Naive thymus-derived CD4-positive, alpha-beta T cell (primary cell): Measurements from ENCODE around the gene LIPT2. TPM values are rescaled to one million over a fixed set of nuclear protein-coding genes. Genes with fewer than 3 reads are reported as not detected.

ENCODE experiments used
- ATAC-seq: fragments of 150-1000 bp; cut with Tn5 transposase; 2 replicates; pipeline ENCODE4 v1.10.0; 2021; ENCODE audit warnings: mild to moderate bottlenecking, moderate library complexity
- CTCF ChIA-PET: fragments of 350-600 bp; sonication (Branson Sonifier 250); formaldehyde crosslinking; loops from one replicate; lab custom pipeline; 2021; ENCODE audit warnings: antibody characterized with exemption; lab: Charles Lee
- POLR2A ChIA-PET: fragments of 350-600 bp; sonication (Branson Sonifier 250); formaldehyde crosslinking; loops from one replicate; lab custom pipeline; 2021; ENCODE audit warnings: antibody characterized with exemption, inconsistent platforms; lab: Charles Lee
- DNase-seq, 9 donors: peaks; one replicate each; pipeline versions ENCODE4 v3.0.0 to v3.0.0-alpha.2; 2020 to 2022; ENCODE audit warnings: mixed read lengths in 1 of 9
- H3K27ac ChIP-seq: one replicate; pipeline ENCODE4 v1.7.0; 2013; ENCODE audit warnings: mild to moderate bottlenecking, low read depth, low read length, moderate library complexity
- H3K27me3 ChIP-seq, 2 donors: one replicate each; pipeline ENCODE4 v1.7.0; 2013; ENCODE audit warnings: low read length in 2 of 2, mild to moderate bottlenecking in 2 of 2, moderate library complexity in 2 of 2; ENCODE audit not compliant: control insufficient read depth in 2 of 2, insufficient read depth in 2 of 2
- H3K36me3 ChIP-seq, 3 experiments: 1 replicate in 2 of 3; 2 replicates in 1 of 3; pipeline ENCODE4 v1.7.0; 2013; ENCODE audit warnings: low read length in 3 of 3, mild to moderate bottlenecking in 3 of 3, moderate library complexity in 1 of 3; ENCODE audit not compliant: insufficient read depth in 3 of 3, control insufficient read depth in 2 of 3
- H3K4me1 ChIP-seq, 2 donors: one replicate each; pipeline ENCODE4 v1.7.0; 2013; ENCODE audit warnings: low read length in 2 of 2, mild to moderate bottlenecking in 2 of 2, moderate library complexity in 1 of 2; ENCODE audit not compliant: control insufficient read depth in 2 of 2, insufficient read depth in 2 of 2
- H3K4me3 ChIP-seq: 2 replicates; pipeline ENCODE4 v1.7.0; 2013; ENCODE audit warnings: mild to moderate bottlenecking, low read length
- H3K9me3 ChIP-seq, 3 experiments: 1 replicate in 2 of 3; 2 replicates in 1 of 3; pipeline ENCODE4 v1.7.0; 2013; ENCODE audit warnings: low read length in 3 of 3; ENCODE audit not compliant: control insufficient read depth in 2 of 3
- H3K27ac Mint-ChIP-seq, 9 donors: one replicate each; pipeline ENCODE4 v1.8.0; 2020 to 2022; ENCODE audit warnings: mixed read lengths in 9 of 9, mild to moderate bottlenecking in 8 of 9, moderate library complexity in 5 of 9, inconsistent platforms in 2 of 9
- H3K27me3 Mint-ChIP-seq, 5 donors: one replicate each; pipeline ENCODE4 v1.8.0; 2021 to 2022; ENCODE audit warnings: mixed read lengths in 5 of 5, mild to moderate bottlenecking in 1 of 5
- H3K36me3 Mint-ChIP-seq, 5 donors: one replicate each; pipeline ENCODE4 v1.8.0; 2020 to 2022; ENCODE audit warnings: mixed read lengths in 5 of 5, mild to moderate bottlenecking in 3 of 5, inconsistent platforms in 1 of 5
- H3K4me1 Mint-ChIP-seq, 7 donors: one replicate each; pipeline ENCODE4 v1.8.0; 2020 to 2022; ENCODE audit warnings: mixed read lengths in 7 of 7, mild to moderate bottlenecking in 3 of 7, inconsistent platforms in 1 of 7
- H3K4me3 Mint-ChIP-seq, 10 donors: one replicate each; pipeline ENCODE4 v1.8.0; 2020 to 2022; ENCODE audit warnings: mild to moderate bottlenecking in 10 of 10, mixed read lengths in 10 of 10, moderate library complexity in 6 of 10, inconsistent platforms in 2 of 10
- H3K9me3 Mint-ChIP-seq, 11 donors: one replicate each; pipeline ENCODE4 v1.8.0; 2020 to 2022; ENCODE audit warnings: mixed read lengths in 11 of 11, mild to moderate bottlenecking in 4 of 11, inconsistent platforms in 1 of 11, moderate library complexity in 1 of 11
- intact Hi-C, 2 donors: fragments of 100-400 bp; cut with micrococcal nuclease; formaldehyde crosslinking; loops; one replicate each; pipeline ENCODE4 v1.15.1; 2023
- polyA plus RNA-seq, 2 donors: library from polyadenylated mRNA; unstranded; fragments of 300-500 nt; fragmentation: Illumina TruSeq; gene quantifications; one replicate each; pipeline ENCODE4 v1.2.3, GENCODE V29; 2021
- total RNA-seq, 6 experiments: library from RNA in 5 of 6; stranded (reverse) in 5 of 6; gene quantifications; 1 replicate in 5 of 6; 2 replicates in 1 of 6; pipeline ENCODE4 v1.2.3 and lab custom pipeline; 2021 to 2026

Gene LIPT2
- total and polyA plus RNA-seq, 7 experiments from 2014 or later: 1.9 to 23.3 (median 16.9) TPM

DNA sequence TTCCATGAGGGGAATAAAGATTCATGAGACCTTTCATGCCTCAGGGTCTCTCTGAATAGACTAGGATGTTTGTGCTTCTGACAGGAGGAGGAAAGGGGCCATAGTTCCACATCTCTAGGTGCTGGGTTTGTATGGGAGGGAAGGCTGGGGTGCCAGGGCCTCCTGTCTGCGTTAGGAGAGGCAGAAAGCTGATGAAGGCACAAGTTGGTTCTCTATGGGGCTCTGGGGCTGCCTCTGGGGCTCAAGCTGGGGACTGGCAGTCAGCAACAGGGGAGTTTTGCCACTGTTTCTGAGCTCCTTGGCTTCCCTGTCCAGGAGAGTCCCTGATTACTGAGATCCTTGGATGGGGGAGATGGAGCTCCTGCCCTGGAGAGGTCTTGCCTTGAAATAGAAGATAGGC, 30.3 kb downstream of the LIPT2 start:
- intact Hi-C loops: no loop called here
- Histone ChIP-seq H3K36me3 (no peaks in the 10 kb centered on the region), H3K4me1 (no peaks in the 10 kb centered on the region), H3K4me3 (no peak overlapping the region), H3K9me3 (no peaks in the 10 kb centered on the region), H3K27ac (no peak overlapping the region), H3K27me3 (peaks cover 0 to 6% of the 10 kb centered on the region in 2 donors)
- ChIA-PET CTCF (interaction anchor here (3.3 kb wide), 1 partner anchor 9 kb away, joined by 15 read pairs; no protein-coding TSS in a partner anchor), POLR2A (no interaction called here)
- H3K27me3 Mint-ChIP-seq: peaks cover 33 to 37% (median 35%) of the 10 kb centered on the region in 5 donors
- ATAC-seq (no peak), DNase-seq (no peak)
- H3K27ac Mint-ChIP-seq: no peak overlapping the region
- peaks cover 0 to 17% (median 7%) of the 10 kb centered on the region in 7 donors for H3K4me1 Mint-ChIP-seq
- H3K9me3 Mint-ChIP-seq: peaks cover 0 to 2% (median 0%) of the 10 kb centered on the region in 11 donors
- H3K4me3 Mint-ChIP-seq: no peak overlapping the region
- H3K36me3 Mint-ChIP-seq: no peaks in the 10 kb centered on the region

DNA sequence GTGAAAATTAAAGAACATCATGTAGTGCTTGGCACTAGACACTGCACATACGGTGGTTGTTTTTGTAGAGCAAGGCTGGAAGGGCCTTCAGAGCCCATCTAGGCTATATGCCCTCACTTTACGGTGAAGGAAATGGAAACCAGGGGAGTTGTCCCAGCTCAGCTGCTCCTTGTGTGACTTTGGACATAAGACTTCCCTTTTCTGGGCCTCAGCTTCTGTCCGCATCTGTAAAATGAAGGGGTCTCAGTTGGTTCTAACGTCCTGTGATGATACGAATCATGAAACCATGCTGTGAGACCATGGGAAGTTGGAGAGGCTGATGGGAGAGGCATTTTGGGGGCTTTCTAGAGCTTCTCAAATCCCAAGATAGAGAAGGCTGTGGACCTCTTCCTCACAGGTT, 30.9 kb downstream of the LIPT2 start:
- no peaks in the 10 kb centered on the region for H3K36me3 ChIP-seq
- no peak overlapping the region for H3K4me3 ChIP-seq
- Mint-ChIP-seq H3K27ac (no peak overlapping the region), H3K36me3 (no peaks in the 10 kb centered on the region), H3K4me1 (peaks cover 0 to 11% (median 7%) of the 10 kb centered on the region in 7 donors), H3K27me3 (peaks cover 27 to 31% (median 29%) of the 10 kb centered on the region in 5 donors), H3K4me3 (no peak overlapping the region), H3K9me3 (peaks cover 0 to 2% (median 0%) of the 10 kb centered on the region in 11 donors)
- no peak for ATAC-seq
- ChIA-PET POLR2A (no interaction called here), CTCF (interaction anchor here (0.7 to 3.3 kb wide), 2 partner anchors 9 to 10 kb away, joined by 3 to 15 read pairs; no protein-coding TSS in a partner anchor)
- H3K4me1 ChIP-seq: no peaks in the 10 kb centered on the region
- no peak for DNase-seq
- intact Hi-C loops: no loop called here
- H3K9me3 ChIP-seq: no peaks in the 10 kb centered on the region
- peaks cover 0 to 6% of the 10 kb centered on the region in 2 donors for H3K27me3 ChIP-seq
- H3K27ac ChIP-seq: no peak overlapping the region

DNA sequence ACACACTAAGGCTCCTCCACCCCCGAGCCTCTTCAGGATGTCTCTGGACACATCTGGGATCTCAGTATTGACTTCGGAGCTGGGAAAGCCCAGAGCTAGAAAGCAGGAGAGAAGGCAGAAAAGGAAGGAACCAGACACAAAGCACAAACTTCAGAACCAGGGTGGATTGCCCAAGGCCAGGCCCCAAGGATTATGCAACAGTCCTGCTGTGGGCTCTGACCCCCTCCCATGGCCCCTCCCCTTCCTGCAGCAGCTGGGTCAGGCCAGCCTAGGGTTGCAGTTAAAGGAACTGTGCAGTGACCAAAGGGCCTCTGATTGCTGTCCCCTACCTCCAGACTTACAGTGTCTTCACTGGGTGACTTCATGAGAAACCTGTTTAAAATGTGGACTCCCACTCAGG, 31.5 kb downstream of the LIPT2 start:
- Histone ChIP-seq H3K9me3 (no peaks in the 10 kb centered on the region), H3K27ac (no peak overlapping the region), H3K4me3 (no peak overlapping the region), H3K4me1 (no peaks in the 10 kb centered on the region), H3K36me3 (no peaks in the 10 kb centered on the region), H3K27me3 (peaks cover 0 to 6% of the 10 kb centered on the region in 2 donors)
- H3K4me1 Mint-ChIP-seq: peaks cover 0 to 10% (median 7%) of the 10 kb centered on the region in 7 donors
- intact Hi-C loops: no loop called here
- peaks cover 0 to 2% (median 0%) of the 10 kb centered on the region in 11 donors for H3K9me3 Mint-ChIP-seq
- no peaks in the 10 kb centered on the region for H3K36me3 Mint-ChIP-seq
- H3K4me3 Mint-ChIP-seq: no peak overlapping the region
- H3K27me3 Mint-ChIP-seq: peaks cover 25 to 30% (median 28%) of the 10 kb centered on the region in 5 donors
- H3K27ac Mint-ChIP-seq: no peak overlapping the region
- ChIA-PET POLR2A (no interaction called here), CTCF (interaction anchor here (3.3 kb wide), 1 partner anchor 8 kb away, joined by 15 read pairs; no protein-coding TSS in a partner anchor)
- DNase-seq: no peak
- peak; percentile 81 for ATAC-seq

DNA sequence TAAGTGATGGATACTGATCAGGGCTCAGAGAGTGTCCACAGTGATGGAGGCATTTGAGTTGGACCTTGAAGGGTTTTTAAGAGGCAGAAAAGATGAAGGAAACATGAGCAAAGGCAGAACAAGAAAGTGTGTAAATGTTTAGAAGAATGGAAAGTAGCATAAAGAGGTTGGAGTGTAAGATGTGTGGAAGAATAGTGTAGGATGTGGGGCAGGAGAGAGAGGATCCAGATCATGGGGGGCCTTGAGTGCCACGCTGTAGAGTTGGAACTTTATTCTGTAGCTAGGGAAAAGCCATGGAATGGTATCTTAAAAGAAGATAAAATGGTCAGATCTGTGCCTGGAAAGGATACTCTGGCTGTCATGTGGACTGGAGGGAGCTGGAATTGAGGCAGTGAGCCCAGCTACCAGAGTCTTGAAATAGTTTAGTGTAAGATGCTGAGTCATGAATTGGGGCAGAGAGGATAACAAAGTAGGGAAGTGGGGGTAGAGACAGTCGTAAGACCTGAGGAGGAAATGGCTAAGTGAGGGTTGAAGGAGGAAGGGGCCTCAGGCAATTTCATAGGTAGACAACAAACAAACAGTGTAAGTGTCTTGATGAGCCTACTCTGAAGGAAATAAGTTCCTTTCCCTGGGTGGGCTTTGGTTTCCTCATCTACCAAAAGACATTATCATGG, 32.9 kb downstream of the LIPT2 start:
- ATAC-seq: peak; percentile 63
- Mint-ChIP-seq H3K4me3 (no peak overlapping the region), H3K9me3 (no peaks in the 10 kb centered on the region), H3K27ac (no peak overlapping the region), H3K36me3 (no peaks in the 10 kb centered on the region), H3K27me3 (peaks cover 12 to 17% (median 14%) of the 10 kb centered on the region in 5 donors), H3K4me1 (no peaks in the 10 kb centered on the region)
- ChIA-PET CTCF (interaction anchor here (0.6 to 0.9 kb wide), 2 partner anchors 11 to 70 kb away, joined by 4 read pairs; no protein-coding TSS in a partner anchor), POLR2A (no interaction called here)
- intact Hi-C loops: no loop called here
- no peaks in the 10 kb centered on the region for H3K36me3 ChIP-seq
- H3K27me3 ChIP-seq: no peaks in the 10 kb centered on the region
- H3K27ac ChIP-seq: no peak overlapping the region
- no peak overlapping the region for H3K4me3 ChIP-seq
- no peaks in the 10 kb centered on the region for H3K9me3 ChIP-seq
- H3K4me1 ChIP-seq: no peaks in the 10 kb centered on the region
- no peak for DNase-seq

DNA sequence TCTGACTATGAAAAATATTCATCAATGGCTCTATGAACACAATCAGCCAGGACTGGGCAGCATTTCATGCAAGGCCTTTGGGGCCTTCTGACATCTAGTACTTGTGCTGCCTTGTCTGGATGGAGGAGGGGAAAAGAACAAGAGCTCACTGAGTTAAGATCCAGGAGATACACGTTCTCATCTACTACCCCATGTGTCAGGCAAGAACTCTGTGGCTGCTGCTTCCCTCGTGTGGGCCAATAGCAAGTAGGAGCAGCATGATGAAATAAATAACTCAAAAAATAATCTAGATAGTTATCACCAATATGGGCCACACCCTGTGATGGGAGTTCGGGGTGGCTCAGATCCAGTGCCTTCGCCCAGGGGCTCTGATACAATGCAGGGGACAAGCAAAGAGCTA, 33.5 kb downstream of the LIPT2 start:
- Mint-ChIP-seq H3K4me1 (no peaks in the 10 kb centered on the region), H3K27me3 (peaks cover 8 to 12% (median 11%) of the 10 kb centered on the region in 5 donors), H3K27ac (no peak overlapping the region), H3K9me3 (no peaks in the 10 kb centered on the region), H3K4me3 (no peak overlapping the region), H3K36me3 (no peaks in the 10 kb centered on the region)
- H3K27ac ChIP-seq: no peak overlapping the region
- no peaks in the 10 kb centered on the region for H3K36me3 ChIP-seq
- H3K4me1 ChIP-seq: no peaks in the 10 kb centered on the region
- H3K4me3 ChIP-seq: no peak overlapping the region
- no peaks in the 10 kb centered on the region for H3K27me3 ChIP-seq
- POLR2A ChIA-PET: no interaction called here
- no peaks in the 10 kb centered on the region for H3K9me3 ChIP-seq
- intact Hi-C loops: no loop called here
- peak; percentile 42 for ATAC-seq
- DNase-seq: no peak
- CTCF ChIA-PET: interaction anchor here (0.6 to 0.9 kb wide), 2 partner anchors 10 to 70 kb away, joined by 4 read pairs; no protein-coding TSS in a partner anchor

DNA sequence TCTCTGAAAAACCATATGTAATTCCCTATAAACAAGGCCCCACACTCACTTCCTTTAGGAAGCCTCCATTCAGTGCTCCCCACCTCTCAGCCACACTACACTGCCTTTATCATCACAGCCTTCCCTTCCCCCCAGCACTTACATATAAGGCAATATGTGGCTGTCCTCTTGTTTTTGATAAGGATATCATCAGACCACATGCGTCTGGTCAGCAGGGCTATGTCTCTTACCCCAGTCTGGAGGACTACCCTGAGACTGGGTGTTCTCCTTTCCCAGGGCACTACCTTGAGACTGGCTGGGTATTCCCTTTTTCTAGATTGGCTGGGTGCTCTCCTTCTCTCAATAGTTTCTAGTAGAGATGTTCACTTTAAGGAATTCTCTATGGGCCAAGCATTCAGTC, 33.9 kb downstream of the LIPT2 start:
- CTCF ChIA-PET: interaction anchor here (0.6 kb wide), 1 partner anchor 69 kb away, joined by 4 read pairs; no protein-coding TSS in a partner anchor
- no peaks in the 10 kb centered on the region for H3K36me3 ChIP-seq
- no peak overlapping the region for H3K27ac ChIP-seq
- Mint-ChIP-seq H3K27ac (no peak overlapping the region), H3K9me3 (no peaks in the 10 kb centered on the region), H3K27me3 (peaks cover 4 to 7% (median 7%) of the 10 kb centered on the region in 5 donors), H3K36me3 (no peaks in the 10 kb centered on the region), H3K4me3 (no peak overlapping the region), H3K4me1 (no peaks in the 10 kb centered on the region)
- no peak overlapping the region for H3K4me3 ChIP-seq
- DNase-seq (no peak), ATAC-seq (peak; percentile 42)
- no peaks in the 10 kb centered on the region for H3K4me1 ChIP-seq
- POLR2A ChIA-PET: no interaction called here
- no peaks in the 10 kb centered on the region for H3K27me3 ChIP-seq
- H3K9me3 ChIP-seq: no peaks in the 10 kb centered on the region
- intact Hi-C loops: loop anchor here in 1 of 2 donors (10.0 kb wide), 1 partner anchor 275 kb away; the partner anchor contains the start of gene CHRDL2
